Stomach (tissue), 9 donors: ENCODE data around the gene FBXO10. TPM values are rescaled to one million over a fixed set of nuclear protein-coding genes. Genes with fewer than 3 reads are reported as not detected.

Experiments used
- DNase-seq, 2 donors: peaks; one replicate each; pipeline versions ENCODE4 v3.0.0 to v3.0.0-alpha.2; 2013 to 2019
- H3K27ac ChIP-seq, 5 donors: fragments of 200-600 bp in 4 of 5; sonication (generic) in 4 of 5; one replicate each; pipeline ENCODE4 v1.5.1; 2013 to 2019; ENCODE audit warnings: mild to moderate bottlenecking in 1 of 5, moderate library complexity in 1 of 5
- H3K27me3 ChIP-seq, 3 donors: fragments of 200-600 bp; sonication (generic); one replicate each; pipeline ENCODE4 v1.5.1; 2017 to 2019; ENCODE audit warnings: mixed run types in 1 of 3
- H3K36me3 ChIP-seq, 4 donors: fragments of 200-600 bp; sonication (generic); 1 replicate in 3 of 4; 2 replicates in 1 of 4; pipeline ENCODE4 v1.5.1; 2016 to 2019
- H3K4me1 ChIP-seq, 4 donors: fragments of 200-600 bp; sonication (generic); one replicate each; pipeline ENCODE4 v1.5.1; 2016 to 2019
- H3K4me3 ChIP-seq, 4 donors: fragments of 200-600 bp; sonication (generic) in 3 of 4; one replicate each; pipeline ENCODE4 v1.5.1; 2016 to 2019; ENCODE audit warnings: mild to moderate bottlenecking in 1 of 4
- H3K9me3 ChIP-seq, 4 donors: fragments of 200-600 bp; sonication (generic); one replicate each; pipeline ENCODE4 v1.5.1; 2016 to 2019
- EP300 ChIP-seq: sonication (generic); formaldehyde crosslinking; IDR thresholded peaks from one replicate; pipeline ENCODE4 v1.6.1; 2017; ENCODE audit warnings: antibody characterized with exemption
- POLR2A ChIP-seq, 4 donors: fragments of 450-650 bp; IDR thresholded peaks; one replicate each; pipeline ENCODE4 v1.6.1; 2016; ENCODE audit warnings: antibody characterized with exemption in 4 of 4, control low read depth in 2 of 4, mild to moderate bottlenecking in 1 of 4, moderate library complexity in 1 of 4
- POLR2AphosphoS5 ChIP-seq, 3 donors: sonication (generic); formaldehyde crosslinking; IDR thresholded peaks; one replicate each; pipeline ENCODE4 v1.6.1; 2016; ENCODE audit warnings: antibody characterized with exemption in 3 of 3
- WGBS, 5 donors: extraction: QIAGEN DNeasy Blood & Tissue Kit in 3 of 5; methylation state at CpG; one replicate each; pipeline versions ENCODE4 v1.1.5 to v1.1.7; 2013 to 2018; 5-methylcytosine and 5-hydroxymethylcytosine counted together
- intact Hi-C: fragments of 100-400 bp; cut with DNase I; formaldehyde crosslinking; loops from one replicate; pipeline ENCODE4 v1.15.1; 2023; ENCODE audit warnings: low total_unique reads
- polyA plus RNA-seq, 3 donors: library from polyadenylated mRNA; stranded (reverse); fragments of 200-250 nt; gene quantifications; one replicate each; pipeline ENCODE4 v1.2.3, GENCODE V29; 2013
- total RNA-seq, 5 donors: library from RNA; depleted of rRNA; stranded (reverse); fragments of >200 nt; gene quantifications; one replicate each; pipeline versions ENCODE4 v1.1.0 to v1.2.3, GENCODE V29; 2014 to 2016
- TF ChIP-seq, protein P1 (sequence below), 7 experiments: fragments of 450-650 bp in 4 of 7; fragments of 200-600 bp in 3 of 7; sonication (generic) in 3 of 7; IDR thresholded peaks; one replicate each; pipeline ENCODE4 v1.5.1; 2016 to 2019; ENCODE audit warnings: antibody characterized with exemption in 7 of 7, control low read depth in 2 of 7, mild to moderate bottlenecking in 1 of 7
- donor health status: healthy with polysubstance abuse.
- donor health status: Bipolar disorder and iron deficiency.
- donor health status: healthy.

Gene FBXO10
- total and polyA plus RNA-seq, 8 donors: 0.43 to 6.2 (median 2.0) TPM

DNA sequence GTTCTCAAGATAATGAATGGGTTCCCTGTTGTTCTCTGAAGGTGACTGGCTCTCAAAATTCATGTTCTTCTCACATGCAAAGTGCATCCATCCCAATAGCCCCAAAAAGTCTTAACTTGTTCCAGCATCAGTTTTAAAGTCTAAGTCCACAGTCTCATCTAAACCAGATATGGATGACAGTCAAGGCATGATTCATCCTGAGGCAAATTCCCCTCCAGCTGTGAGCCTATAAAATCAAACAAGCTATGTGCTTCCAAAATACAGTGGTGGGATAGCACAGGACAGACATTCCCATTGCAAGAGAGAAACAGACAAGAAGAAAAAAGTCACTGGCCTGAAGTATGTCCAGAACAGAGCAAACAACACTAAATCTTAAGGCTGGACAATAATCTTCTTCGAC is 25.4 kb downstream of the FBXO10 start:
- Histone ChIP-seq H3K9me3 (no peaks in the 10 kb centered on the region), H3K36me3 (no peaks in the 10 kb centered on the region), H3K27me3 (no peaks in the 10 kb centered on the region), H3K27ac (no peak overlapping the region), H3K4me3 (no peak overlapping the region), H3K4me1 (no peaks in the 10 kb centered on the region)
- WGBS, 5 donors: 56 to 80% (median 72%) methylated on average over 1 of the region's 1 CpG
- DNase-seq: no peak
- no peak for TF ChIP-seq POLR2A (IDR thresholded peaks at IDR 0.05)
- no peak for TF ChIP-seq POLR2AphosphoS5 (IDR thresholded peaks at IDR 0.05)
- no peak for TF ChIP-seq EP300
- TF ChIP-seq, protein P1, sequence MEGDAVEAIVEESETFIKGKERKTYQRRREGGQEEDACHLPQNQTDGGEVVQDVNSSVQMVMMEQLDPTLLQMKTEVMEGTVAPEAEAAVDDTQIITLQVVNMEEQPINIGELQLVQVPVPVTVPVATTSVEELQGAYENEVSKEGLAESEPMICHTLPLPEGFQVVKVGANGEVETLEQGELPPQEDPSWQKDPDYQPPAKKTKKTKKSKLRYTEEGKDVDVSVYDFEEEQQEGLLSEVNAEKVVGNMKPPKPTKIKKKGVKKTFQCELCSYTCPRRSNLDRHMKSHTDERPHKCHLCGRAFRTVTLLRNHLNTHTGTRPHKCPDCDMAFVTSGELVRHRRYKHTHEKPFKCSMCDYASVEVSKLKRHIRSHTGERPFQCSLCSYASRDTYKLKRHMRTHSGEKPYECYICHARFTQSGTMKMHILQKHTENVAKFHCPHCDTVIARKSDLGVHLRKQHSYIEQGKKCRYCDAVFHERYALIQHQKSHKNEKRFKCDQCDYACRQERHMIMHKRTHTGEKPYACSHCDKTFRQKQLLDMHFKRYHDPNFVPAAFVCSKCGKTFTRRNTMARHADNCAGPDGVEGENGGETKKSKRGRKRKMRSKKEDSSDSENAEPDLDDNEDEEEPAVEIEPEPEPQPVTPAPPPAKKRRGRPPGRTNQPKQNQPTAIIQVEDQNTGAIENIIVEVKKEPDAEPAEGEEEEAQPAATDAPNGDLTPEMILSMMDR (IDR thresholded peaks at IDR 0.05): no peak
- intact Hi-C loops: no loop called here

DNA sequence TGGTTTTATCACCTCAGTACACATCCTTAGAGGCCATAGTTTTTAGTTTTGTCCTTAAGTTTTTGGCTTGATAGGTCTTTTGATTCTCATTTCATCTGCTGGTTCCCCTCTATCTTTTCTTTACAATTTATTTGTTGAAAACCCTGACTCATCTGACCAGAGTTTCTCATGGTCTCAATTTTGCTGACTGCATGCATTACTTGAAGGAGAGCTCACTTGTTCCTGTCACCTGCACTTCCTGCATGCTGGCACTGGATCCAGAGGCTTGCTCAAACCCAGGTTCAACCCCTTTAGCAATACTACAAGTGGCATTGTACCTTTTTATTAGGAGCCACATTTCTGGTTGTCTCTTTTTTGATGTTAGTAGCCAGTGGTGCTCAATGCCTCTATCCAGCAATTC is 26.7 kb downstream of the FBXO10 start:
- Histone ChIP-seq H3K27me3 (no peaks in the 10 kb centered on the region), H3K4me3 (no peak overlapping the region), H3K9me3 (no peaks in the 10 kb centered on the region), H3K27ac (no peak overlapping the region), H3K4me1 (no peaks in the 10 kb centered on the region), H3K36me3 (no peaks in the 10 kb centered on the region)
- DNase-seq: no peak
- no peak for TF ChIP-seq POLR2AphosphoS5 (IDR thresholded peaks at IDR 0.05)
- TF ChIP-seq EP300: no peak
- TF ChIP-seq, protein P1 (IDR thresholded peaks at IDR 0.05): no peak
- TF ChIP-seq POLR2A (IDR thresholded peaks at IDR 0.05): no peak
- intact Hi-C loops: no loop called here

DNA sequence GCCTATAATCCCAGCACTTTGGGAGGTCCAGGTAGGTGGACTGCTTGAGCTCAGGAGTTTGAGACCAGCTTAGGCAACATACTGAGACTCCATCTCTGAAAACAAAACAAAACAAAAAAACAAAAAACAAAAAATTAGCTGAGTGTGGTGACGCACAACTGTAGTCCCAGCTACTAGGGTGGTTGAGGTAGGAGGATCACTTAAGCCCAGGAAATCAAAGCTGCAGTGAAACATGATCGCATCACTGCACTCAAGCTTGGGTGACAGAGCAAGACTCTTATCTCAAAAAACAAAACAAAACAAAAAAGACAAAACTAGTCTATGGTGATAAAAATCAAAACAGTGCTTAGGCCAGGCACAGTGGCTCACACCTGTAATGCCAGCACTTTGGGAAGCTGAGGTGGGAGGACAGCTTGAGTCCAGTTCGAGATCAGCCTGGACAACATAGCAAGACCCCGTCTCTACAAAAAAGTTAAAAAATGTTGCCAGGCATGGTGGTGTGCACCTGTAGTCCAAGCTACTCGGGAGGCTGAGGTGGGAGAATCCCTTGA is 28.8 kb downstream of the FBXO10 start:
- Histone ChIP-seq H3K27me3 (no peaks in the 10 kb centered on the region), H3K36me3 (no peaks in the 10 kb centered on the region), H3K4me1 (no peaks in the 10 kb centered on the region), H3K4me3 (no peak overlapping the region), H3K27ac (no peak overlapping the region), H3K9me3 (no peaks in the 10 kb centered on the region)
- no peak for DNase-seq
- TF ChIP-seq, protein P1 (IDR thresholded peaks at IDR 0.05): no peak
- TF ChIP-seq POLR2A (IDR thresholded peaks at IDR 0.05) (no peak), POLR2AphosphoS5 (IDR thresholded peaks at IDR 0.05) (no peak), EP300 (no peak)
- WGBS, 5 donors: 87 to 96% (median 96%) methylated on average over 5 of the region's 5 CpGs
- intact Hi-C loops: no loop called here

DNA sequence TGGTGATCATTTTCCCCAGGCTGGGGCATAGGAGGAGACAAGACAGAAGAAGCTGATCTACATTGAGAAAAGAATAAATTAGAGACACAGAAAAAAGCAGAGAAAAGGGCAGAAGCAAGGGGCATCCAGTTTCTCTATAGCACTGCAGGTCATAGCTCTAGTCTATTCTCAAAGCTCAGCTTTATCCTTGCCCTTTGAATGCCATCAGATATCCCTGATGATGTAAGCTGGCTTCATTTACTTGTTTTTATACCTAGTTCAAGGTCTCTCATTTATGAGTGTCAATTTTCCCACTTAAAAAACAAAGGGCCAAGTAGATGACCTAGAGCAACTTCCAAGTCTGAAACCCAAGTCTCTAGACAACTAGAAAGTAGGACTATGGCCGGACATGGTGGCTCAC is 32.7 kb downstream of the FBXO10 start:
- Histone ChIP-seq H3K27ac (no peak overlapping the region), H3K9me3 (no peaks in the 10 kb centered on the region), H3K4me1 (peaks cover 0 to 11% (median 7%) of the 10 kb centered on the region in 4 donors), H3K36me3 (peaks cover 0 to 29% (median 16%) of the 10 kb centered on the region in 4 donors), H3K4me3 (no peak overlapping the region), H3K27me3 (no peaks in the 10 kb centered on the region)
- WGBS, 5 donors: 89 to 100% (median 98%) methylated on average over 1 of the region's 1 CpG
- intact Hi-C loops: no loop called here
- no peak for TF ChIP-seq EP300
- TF ChIP-seq, protein P1 (IDR thresholded peaks at IDR 0.05): no peak
- no peak for DNase-seq
